ENCODE data around the gene SSMEM1. TPM values are rescaled to one million over a fixed set of nuclear protein-coding genes. Genes with fewer than 3 reads are reported as not detected.

The SSMEM1 gene
- not detected in 2 replicates for total RNA-seq (2014; rRNA removed; shearing (Covaris generic))
- total RNA-seq (2022): not detected in 2 replicates
- percentile 19 among the genes with signal in this experiment for Bru-seq, nascent RNA
- not detected for BruChase-seq, experiment 1, labeled RNA remaining after a 6-hour chase
- percentile 13 among the genes with signal in this experiment for BruChase-seq, experiment 2, labeled RNA remaining after a 2-hour chase
- long read RNA-seq: 0 reads

GRCh38 chr7:130207642-130208041 lies at the start of gene SSMEM1:
Gene SSMEM1, plus strand, starts transcription at chr7:130207860. Its CDS starts 51 bp downstream, at chr7:130207911.
- no TSS peak for BruUV-seq (replicated peaks)
- DNase-seq (ENCODE audit: low spot score): no peak
- Histone ChIP-seq H3K4me1 (ENCODE audit: insufficient read depth, low read length, poor library complexity, severe bottlenecking) (peaks cover 9% of the 10 kb centered on the region), H3K36me3 (ENCODE audit: insufficient read depth, low read length) (peaks cover 13% of the 10 kb centered on the region), H3K79me2 (ENCODE audit: insufficient read depth, low read depth, low read length) (peaks cover 22% of the 10 kb centered on the region), H3K9me3 (ENCODE audit: low read length) (peaks cover 4% of the 10 kb centered on the region), H3K4me2 (ENCODE audit: low read length) (no peak within 1 kb of the TSS), H4K20me1 (ENCODE audit: insufficient read depth, low read length) (no peaks in the 10 kb centered on the region), H2AFZ (ENCODE audit: low read length) (peak within 1 kb of the TSS; percentile 24), H3K27ac (ENCODE audit: low read depth, low read length, poor library complexity, severe bottlenecking) (no peak within 1 kb of the TSS), H3K4me3 (ENCODE audit: low read depth, low read length, poor library complexity, severe bottlenecking) (no peak within 1 kb of the TSS), H3K9me2 (ENCODE audit: insufficient read depth, low read length) (no peaks in the 10 kb centered on the region)
- no peak for TF ChIP-seq CTCF (conservative IDR thresholded peaks at IDR 0.05; ENCODE audit: low read length)
- CTCF ChIA-PET (ENCODE audit: unreplicated experiment): no interaction called here
- POLR2A ChIA-PET: interaction anchor here (0.6 kb wide), 1 partner anchor 20 kb away, joined by 3 read pairs; no protein-coding TSS in a partner anchor
- intact Hi-C loops (cut with micrococcal nuclease; ENCODE audit: unreplicated experiment): no loop called here

- H3K79me2 ChIP-seq (ENCODE audit: insufficient read depth, low read depth, low read length): no peaks in the 10 kb centered on the region
- intact Hi-C loops (cut with micrococcal nuclease; ENCODE audit: unreplicated experiment): no loop called here
- H4K20me1 ChIP-seq (ENCODE audit: insufficient read depth, low read length): no peaks in the 10 kb centered on the region
- no peaks in the 10 kb centered on the region for H3K9me2 ChIP-seq (ENCODE audit: insufficient read depth, low read length)
- no peak overlapping the region for H2AFZ ChIP-seq (ENCODE audit: low read length)
- no peak overlapping the region for H3K4me3 ChIP-seq (ENCODE audit: low read depth, low read length, poor library complexity, severe bottlenecking)
- no peak overlapping the region for H3K27ac ChIP-seq (ENCODE audit: low read depth, low read length, poor library complexity, severe bottlenecking)
- CTCF ChIA-PET (ENCODE audit: unreplicated experiment): interaction anchor here (0.9 kb wide), 1 partner anchor 18 kb away, joined by 3 read pairs; no protein-coding TSS in a partner anchor
- TF ChIP-seq CTCF (conservative IDR thresholded peaks at IDR 0.05; ENCODE audit: low read length) (no peak), EZH2phosphoT487 (IDR thresholded peaks at IDR 0.05; ENCODE audit: borderline replicate concordance, low read depth, low read length) (no peak)
- H3K9me3 ChIP-seq (ENCODE audit: low read length): no peaks in the 10 kb centered on the region
- no peak overlapping the region for H3K4me2 ChIP-seq (ENCODE audit: low read length)
- no peak for DNase-seq (ENCODE audit: low spot score)
- H3K36me3 ChIP-seq (ENCODE audit: insufficient read depth, low read length): peaks cover 61% of the 10 kb centered on the region
- POLR2A ChIA-PET: interaction anchor here (1.3 kb wide), 1 partner anchor 10 kb away, joined by 5 read pairs; no protein-coding TSS in a partner anchor
- H3K4me1 ChIP-seq (ENCODE audit: insufficient read depth, low read length, poor library complexity, severe bottlenecking): no peaks in the 10 kb centered on the region
- BruUV-seq (replicated peaks): no TSS peak
Observed at GRCh38 chr7:130160023-130160422, 47.6 kb upstream of the SSMEM1 start.

GRCh38 chr7:130160455-130160854 lies 47.2 kb upstream of the SSMEM1 start:
- CTCF ChIA-PET (ENCODE audit: unreplicated experiment): interaction anchor here (0.9 kb wide), 1 partner anchor 18 kb away, joined by 3 read pairs; no protein-coding TSS in a partner anchor
- no peaks in the 10 kb centered on the region for H3K79me2 ChIP-seq (ENCODE audit: insufficient read depth, low read depth, low read length)

More at GRCh38 chr7:130160455-130160854, 47.2 kb upstream of the SSMEM1 start:
- POLR2A ChIA-PET: interaction anchor here (0.9 to 1.3 kb wide), 2 partner anchors 9 to 11 kb away, joined by 3 to 5 read pairs; no protein-coding TSS in a partner anchor
- no peak overlapping the region for H3K4me3 ChIP-seq (ENCODE audit: low read depth, low read length, poor library complexity, severe bottlenecking)
- H3K27ac ChIP-seq (ENCODE audit: low read depth, low read length, poor library complexity, severe bottlenecking): no peak overlapping the region
- no peaks in the 10 kb centered on the region for H3K9me2 ChIP-seq (ENCODE audit: insufficient read depth, low read length)
- no peak overlapping the region for H2AFZ ChIP-seq (ENCODE audit: low read length)
- H4K20me1 ChIP-seq (ENCODE audit: insufficient read depth, low read length): no peaks in the 10 kb centered on the region
- intact Hi-C loops (cut with micrococcal nuclease; ENCODE audit: unreplicated experiment): no loop called here
- H3K4me1 ChIP-seq (ENCODE audit: insufficient read depth, low read length, poor library complexity, severe bottlenecking): no peaks in the 10 kb centered on the region
- no TSS peak for BruUV-seq (replicated peaks)
- H3K9me3 ChIP-seq (ENCODE audit: low read length): no peaks in the 10 kb centered on the region
- H3K4me2 ChIP-seq (ENCODE audit: low read length): no peak overlapping the region
- peaks cover 65% of the 10 kb centered on the region for H3K36me3 ChIP-seq (ENCODE audit: insufficient read depth, low read length)
- TF ChIP-seq EZH2phosphoT487 (IDR thresholded peaks at IDR 0.05; ENCODE audit: borderline replicate concordance, low read depth, low read length) (no peak), CTCF (conservative IDR thresholded peaks at IDR 0.05; ENCODE audit: low read length) (no peak)
- no peak for DNase-seq (ENCODE audit: low spot score)
